ENCODE results near the gene DUOXA2. TPM values are rescaled to one million over a fixed set of nuclear protein-coding genes. Genes with fewer than 3 reads are reported as not detected.
"Not testable (repeated sequence)": the region's sequence is repeated elsewhere in the genome, so short reads cannot be mapped to it uniquely, and the experiment has no call there.

The DUOXA2 gene
- total RNA-seq, 4 donors from 2014 or later, result not detected

DNA sequence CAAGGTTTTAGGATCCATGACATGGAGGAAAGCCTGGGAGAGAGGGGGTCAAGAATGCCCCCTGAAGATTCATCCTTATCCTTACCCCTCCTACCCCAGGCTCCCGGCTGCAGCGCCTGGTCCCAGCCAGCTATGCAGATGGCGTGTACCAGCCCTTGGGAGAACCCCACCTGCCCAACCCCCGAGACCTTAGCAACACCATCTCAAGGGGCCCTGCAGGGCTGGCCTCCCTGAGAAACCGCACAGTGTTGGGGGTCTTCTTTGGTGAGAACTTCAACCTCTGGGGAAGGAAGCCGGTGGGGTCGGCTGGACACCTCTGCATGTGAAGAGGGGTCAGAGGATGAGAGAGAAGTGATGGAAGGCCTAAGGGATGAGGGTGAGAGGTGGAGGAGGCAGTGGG lies 19.9 kb downstream of the DUOXA2 start:
- DNase-seq (ENCODE audit: low spot score) (no peak), ATAC-seq (ENCODE audit: low FRiP score) (no peak)
- TF ChIP-seq, protein P1, sequence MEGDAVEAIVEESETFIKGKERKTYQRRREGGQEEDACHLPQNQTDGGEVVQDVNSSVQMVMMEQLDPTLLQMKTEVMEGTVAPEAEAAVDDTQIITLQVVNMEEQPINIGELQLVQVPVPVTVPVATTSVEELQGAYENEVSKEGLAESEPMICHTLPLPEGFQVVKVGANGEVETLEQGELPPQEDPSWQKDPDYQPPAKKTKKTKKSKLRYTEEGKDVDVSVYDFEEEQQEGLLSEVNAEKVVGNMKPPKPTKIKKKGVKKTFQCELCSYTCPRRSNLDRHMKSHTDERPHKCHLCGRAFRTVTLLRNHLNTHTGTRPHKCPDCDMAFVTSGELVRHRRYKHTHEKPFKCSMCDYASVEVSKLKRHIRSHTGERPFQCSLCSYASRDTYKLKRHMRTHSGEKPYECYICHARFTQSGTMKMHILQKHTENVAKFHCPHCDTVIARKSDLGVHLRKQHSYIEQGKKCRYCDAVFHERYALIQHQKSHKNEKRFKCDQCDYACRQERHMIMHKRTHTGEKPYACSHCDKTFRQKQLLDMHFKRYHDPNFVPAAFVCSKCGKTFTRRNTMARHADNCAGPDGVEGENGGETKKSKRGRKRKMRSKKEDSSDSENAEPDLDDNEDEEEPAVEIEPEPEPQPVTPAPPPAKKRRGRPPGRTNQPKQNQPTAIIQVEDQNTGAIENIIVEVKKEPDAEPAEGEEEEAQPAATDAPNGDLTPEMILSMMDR (IDR thresholded peaks at IDR 0.05), result no peak

DNA sequence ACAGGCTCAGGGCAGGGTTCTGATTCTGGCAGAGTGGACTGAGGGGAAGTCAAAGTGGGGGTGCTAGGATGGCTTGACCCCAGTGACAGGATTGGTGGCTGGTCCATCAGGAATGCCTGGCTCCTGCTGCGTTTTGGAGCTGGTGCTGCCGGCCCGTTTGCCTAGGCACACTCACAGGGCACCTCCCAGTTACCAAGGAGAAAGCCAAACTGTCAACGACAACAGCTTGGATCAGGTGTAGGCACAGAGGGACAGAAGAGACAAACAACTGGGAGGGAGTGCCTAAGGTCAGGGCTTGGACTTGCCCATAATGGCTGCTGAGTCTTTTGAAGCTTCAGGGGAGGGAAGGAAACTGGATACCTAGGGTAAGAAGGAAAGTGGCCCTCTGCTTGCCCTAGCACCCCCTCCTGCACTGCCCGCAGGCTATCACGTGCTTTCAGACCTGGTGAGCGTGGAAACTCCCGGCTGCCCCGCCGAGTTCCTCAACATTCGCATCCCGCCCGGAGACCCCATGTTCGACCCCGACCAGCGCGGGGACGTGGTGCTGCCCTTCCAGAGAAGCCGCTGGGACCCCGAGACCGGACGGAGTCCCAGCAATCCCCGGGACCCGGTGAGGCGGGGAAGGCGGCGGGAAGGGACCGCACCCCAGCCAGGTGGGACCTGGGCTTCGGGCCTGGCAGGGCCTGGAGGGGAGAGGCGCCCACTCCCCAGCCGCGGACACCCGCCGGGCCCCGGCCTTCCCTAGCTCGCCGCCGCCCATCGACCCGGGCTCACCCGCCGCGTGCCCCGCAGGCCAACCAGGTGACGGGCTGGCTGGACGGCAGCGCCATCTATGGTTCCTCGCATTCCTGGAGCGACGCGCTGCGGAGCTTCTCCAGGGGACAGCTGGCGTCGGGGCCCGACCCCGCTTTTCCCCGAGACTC lies 20.8 kb downstream of the DUOXA2 start:
- DNase-seq (ENCODE audit: low spot score), result no peak

DNA sequence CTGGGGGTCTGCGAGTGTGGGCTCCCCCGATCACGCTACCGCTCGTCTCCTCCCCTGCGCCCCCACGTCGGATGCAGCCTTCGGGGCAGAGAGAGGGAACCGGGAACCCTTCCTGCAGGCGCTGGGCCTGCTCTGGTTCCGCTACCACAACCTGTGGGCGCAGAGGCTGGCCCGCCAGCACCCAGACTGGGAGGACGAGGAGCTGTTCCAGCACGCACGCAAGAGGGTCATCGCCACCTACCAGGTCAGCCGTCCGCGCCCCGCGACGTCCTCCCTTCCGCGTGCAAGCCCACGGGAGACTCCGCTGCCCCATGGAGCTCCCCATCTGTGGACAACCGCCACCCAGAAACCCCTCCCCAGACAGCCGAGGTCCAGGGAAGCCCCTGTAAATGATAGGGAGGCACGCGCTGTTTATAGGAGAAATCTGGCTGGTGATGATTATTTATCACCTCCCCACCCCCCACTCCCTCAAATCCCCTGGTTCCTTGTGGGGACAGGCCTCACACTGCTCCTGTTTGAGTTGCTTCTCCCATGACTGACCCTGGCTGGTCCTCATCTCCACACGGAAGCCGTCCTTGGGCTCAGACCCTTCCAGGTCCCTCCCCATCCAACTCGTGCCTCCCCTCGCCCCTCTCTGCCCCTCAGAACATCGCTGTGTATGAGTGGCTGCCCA lies 21.7 kb downstream of the DUOXA2 start:
- not testable (repeated sequence) for DNase-seq (ENCODE audit: low spot score); ATAC-seq (ENCODE audit: low FRiP score)

More for the DNA sequence above, 20.8 kb downstream of the DUOXA2 start:
- ATAC-seq (ENCODE audit: low FRiP score), result no peak
- TF ChIP-seq, protein P1 (IDR thresholded peaks at IDR 0.05), result no peak

GRCh38 chr15:45136378-45136764 lies 22.2 kb downstream of the DUOXA2 start:
- DNase-seq (ENCODE audit: low spot score) (no peak), ATAC-seq (ENCODE audit: low FRiP score) (no peak)
- TF ChIP-seq, protein P1 (IDR thresholded peaks at IDR 0.05), result no peak

- no peak for DNase-seq (ENCODE audit: low spot score)
- TF ChIP-seq, protein P1 (IDR thresholded peaks at IDR 0.05), result no peak
Observed at GRCh38 chr15:45137703-45138102, 23.6 kb downstream of the DUOXA2 start.

GRCh38 chr15:45138814-45139765 lies 25.0 kb downstream of the DUOXA2 start:
- DNase-seq (ENCODE audit: low spot score), result no peak
- no peak for ATAC-seq (ENCODE audit: low FRiP score)

More at GRCh38 chr15:45137703-45138102, 23.6 kb downstream of the DUOXA2 start:
- ATAC-seq (ENCODE audit: low FRiP score), result no peak

More at GRCh38 chr15:45138814-45139765, 25.0 kb downstream of the DUOXA2 start:
- TF ChIP-seq, protein P1 (IDR thresholded peaks at IDR 0.05), result no peak
